ENCODE measurements around the gene JAK2.
"Not testable (repeated sequence)": the region's sequence is repeated elsewhere in the genome, so short reads cannot be mapped to it uniquely, and the experiment has no call there.

JAK2 gene

DNA sequence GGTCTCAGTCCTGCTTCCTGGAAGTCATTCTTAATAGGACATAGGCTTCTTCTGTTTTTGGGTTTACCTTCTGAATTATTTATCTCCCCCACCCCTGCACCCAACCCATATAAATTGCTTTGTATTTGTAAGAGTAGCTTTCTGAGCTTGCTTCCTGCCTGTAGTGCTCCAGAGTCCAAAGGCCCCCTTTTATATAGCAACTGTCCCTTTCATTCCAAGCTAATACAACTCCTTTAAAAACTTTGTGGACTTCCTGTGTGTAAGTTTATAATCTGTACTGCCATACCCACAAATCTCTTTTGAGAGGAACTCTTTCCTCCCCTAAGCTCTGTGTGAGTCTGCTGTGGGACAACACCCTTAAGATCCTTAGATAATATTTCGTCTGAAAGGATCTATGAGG is 7.8 kb downstream of the JAK2 start:
- Mint-ChIP-seq H3K4me1 (ENCODE audit: low read depth) (peaks cover 38% of the 10 kb centered on the region), H3K36me3 (peaks cover 25% of the 10 kb centered on the region), H3K9me3 (ENCODE audit: low read depth) (no peaks in the 10 kb centered on the region), H3K27ac (no peak overlapping the region), H3K4me3 (no peak overlapping the region), H3K27me3 (no peaks in the 10 kb centered on the region)

DNA sequence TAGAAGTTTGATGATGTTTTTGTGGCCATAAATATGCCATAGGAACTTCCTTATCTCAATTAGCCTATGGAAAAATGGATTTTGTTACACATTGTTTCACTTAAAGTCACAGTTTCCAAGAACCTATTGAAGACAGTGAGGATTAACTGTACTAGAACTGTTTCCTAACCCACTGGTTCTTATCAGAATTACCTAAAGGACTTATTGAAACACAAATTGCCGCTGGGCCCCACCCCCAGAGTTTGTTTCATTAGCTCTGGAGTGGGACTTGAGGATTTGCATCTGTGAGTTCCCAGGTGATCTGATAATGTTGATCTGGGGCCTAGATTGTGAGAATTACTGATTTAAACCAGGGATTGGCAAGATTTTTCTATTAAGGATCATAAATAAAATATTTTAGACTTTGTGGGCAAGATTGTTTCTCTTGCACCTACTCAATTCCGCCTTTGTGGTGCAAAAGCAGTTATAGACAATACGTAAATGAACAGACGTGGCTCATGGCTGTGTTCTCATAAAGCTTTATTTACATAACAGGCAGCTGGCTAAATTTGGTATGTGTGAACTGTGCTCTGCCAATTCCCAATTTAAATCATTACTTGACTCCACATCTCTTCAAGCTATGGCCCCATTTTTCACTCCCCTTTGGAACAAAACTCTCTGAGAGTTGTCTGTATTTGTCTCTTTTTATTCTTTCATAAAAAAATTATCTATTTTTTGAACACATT is 9.3 kb downstream of the JAK2 start:
- peaks cover 42% of the 10 kb centered on the region for H3K4me1 Mint-ChIP-seq (ENCODE audit: low read depth)
- H3K4me3 Mint-ChIP-seq: no peak overlapping the region
- H3K27ac Mint-ChIP-seq: no peak overlapping the region
- peaks cover 26% of the 10 kb centered on the region for H3K36me3 Mint-ChIP-seq
- H3K27me3 Mint-ChIP-seq: no peaks in the 10 kb centered on the region
- H3K9me3 Mint-ChIP-seq (ENCODE audit: low read depth): no peaks in the 10 kb centered on the region

DNA sequence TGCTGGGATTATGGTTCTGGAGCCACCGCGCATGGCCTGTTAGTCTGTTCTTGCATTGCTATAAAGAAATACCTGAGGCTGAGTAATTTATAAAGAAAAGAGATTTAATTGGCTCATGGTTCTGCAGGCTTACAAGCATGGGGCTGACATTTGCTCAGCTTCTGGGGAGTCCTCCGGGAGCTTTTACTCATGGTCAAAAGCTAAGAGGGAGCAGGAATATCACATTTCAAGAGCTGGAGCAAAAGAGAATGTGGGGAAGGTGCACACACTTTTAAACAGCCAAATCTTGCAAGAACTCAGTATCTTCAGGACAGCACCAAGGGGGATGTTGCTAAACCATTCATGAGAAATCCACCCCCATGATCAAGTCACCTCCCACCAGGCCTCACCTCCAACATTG is 12.1 kb downstream of the JAK2 start:
- H3K27me3 Mint-ChIP-seq: no peaks in the 10 kb centered on the region
- H3K9me3 Mint-ChIP-seq (ENCODE audit: low read depth): peaks cover 2% of the 10 kb centered on the region
- H3K4me3 Mint-ChIP-seq: no peak overlapping the region
- H3K4me1 Mint-ChIP-seq (ENCODE audit: low read depth): peaks cover 35% of the 10 kb centered on the region
- no peak overlapping the region for H3K27ac Mint-ChIP-seq
- peaks cover 36% of the 10 kb centered on the region for H3K36me3 Mint-ChIP-seq

DNA sequence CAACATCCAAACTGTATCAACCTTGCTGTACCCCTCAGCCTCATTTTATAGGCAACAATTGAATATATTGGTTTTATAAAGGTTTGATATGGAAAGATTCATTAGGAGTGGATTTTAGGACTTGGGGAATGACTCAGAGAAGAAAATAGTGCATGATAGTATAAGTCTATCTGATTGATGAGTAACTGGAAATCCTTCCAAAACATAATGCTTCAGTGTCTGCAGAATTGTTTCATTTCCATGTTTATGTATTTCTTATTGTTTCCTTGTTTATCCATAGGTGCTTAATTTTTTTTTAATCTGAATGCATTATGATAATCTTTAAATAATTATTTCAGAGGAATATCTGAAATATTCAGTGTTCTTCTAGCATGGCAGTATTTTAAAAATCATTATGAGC is 12.6 kb downstream of the JAK2 start:
- H3K27ac Mint-ChIP-seq: no peak overlapping the region
- no peaks in the 10 kb centered on the region for H3K27me3 Mint-ChIP-seq
- no peak overlapping the region for H3K4me3 Mint-ChIP-seq
- H3K9me3 Mint-ChIP-seq (ENCODE audit: low read depth): peaks cover 3% of the 10 kb centered on the region
- peaks cover 34% of the 10 kb centered on the region for H3K36me3 Mint-ChIP-seq
- peaks cover 32% of the 10 kb centered on the region for H3K4me1 Mint-ChIP-seq (ENCODE audit: low read depth)

DNA sequence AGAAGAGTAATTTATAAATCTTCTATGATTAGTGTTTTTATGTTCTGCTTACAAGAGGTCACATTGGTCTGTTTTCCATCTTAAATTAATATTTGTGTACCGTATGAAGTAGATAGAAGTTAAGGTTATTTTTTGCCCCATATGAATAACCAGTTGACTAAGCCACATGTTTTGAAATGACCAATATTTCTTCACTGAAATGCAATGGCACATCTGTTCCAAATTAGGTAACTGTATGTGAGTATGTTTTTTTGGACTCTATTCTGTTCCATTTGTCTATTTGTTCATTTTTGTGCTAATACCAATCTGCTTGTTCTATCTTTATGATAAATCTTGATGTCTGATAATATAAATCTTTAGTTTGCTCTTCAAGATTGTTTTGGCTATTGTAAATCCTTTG is 17.7 kb downstream of the JAK2 start:
- peaks cover 14% of the 10 kb centered on the region for H3K4me1 Mint-ChIP-seq (ENCODE audit: low read depth)
- peaks cover 19% of the 10 kb centered on the region for H3K9me3 Mint-ChIP-seq (ENCODE audit: low read depth)
- H3K4me3 Mint-ChIP-seq: no peak overlapping the region
- no peak overlapping the region for H3K27ac Mint-ChIP-seq
- peaks cover 47% of the 10 kb centered on the region for H3K36me3 Mint-ChIP-seq
- H3K27me3 Mint-ChIP-seq: no peaks in the 10 kb centered on the region

DNA sequence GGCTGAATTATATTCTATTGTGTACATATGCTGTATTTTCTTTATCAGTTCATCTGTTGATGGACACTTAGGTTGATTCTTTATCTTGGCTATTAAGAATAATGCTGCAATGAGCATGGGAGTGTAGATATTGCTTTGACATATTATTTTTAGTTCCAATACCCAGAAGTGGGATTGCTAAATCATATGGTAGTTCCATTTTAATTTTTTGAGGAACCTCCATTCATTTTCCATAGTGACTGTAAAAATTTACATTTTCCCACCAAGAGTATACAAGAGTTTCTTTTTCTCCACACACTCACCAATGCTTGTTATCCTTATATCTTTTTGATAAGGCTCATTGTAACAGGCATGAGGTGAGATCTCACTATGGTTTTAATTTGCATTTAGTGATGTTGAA is 19.4 kb downstream of the JAK2 start:
- peaks cover 18% of the 10 kb centered on the region for H3K4me1 Mint-ChIP-seq (ENCODE audit: low read depth)
- no peak overlapping the region for H3K4me3 Mint-ChIP-seq
- H3K27ac Mint-ChIP-seq: no peak overlapping the region
- H3K36me3 Mint-ChIP-seq: peaks cover 56% of the 10 kb centered on the region
- peaks cover 19% of the 10 kb centered on the region for H3K9me3 Mint-ChIP-seq (ENCODE audit: low read depth)
- no peaks in the 10 kb centered on the region for H3K27me3 Mint-ChIP-seq

DNA sequence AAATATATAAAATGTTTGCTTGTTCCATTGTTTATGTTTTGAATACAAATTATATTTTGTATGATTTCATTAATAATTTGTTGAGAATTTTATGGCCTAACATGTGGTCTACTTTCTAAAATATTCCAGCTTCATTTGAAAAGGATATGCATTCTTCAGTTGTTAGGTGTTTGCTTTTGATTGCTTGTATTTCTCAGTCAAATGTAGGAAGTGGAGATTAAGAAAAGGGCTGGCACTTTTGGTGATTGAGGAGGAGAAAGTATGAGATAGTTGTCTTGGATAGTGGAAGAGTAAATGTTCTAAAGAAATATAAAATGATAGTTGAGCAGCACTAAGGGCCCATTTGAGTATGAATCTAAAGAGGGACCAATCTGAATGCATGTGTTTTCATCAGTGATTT is 23.1 kb downstream of the JAK2 start:
- H3K4me3 Mint-ChIP-seq: no peak overlapping the region
- H3K36me3 Mint-ChIP-seq: peaks cover 41% of the 10 kb centered on the region
- peaks cover 11% of the 10 kb centered on the region for H3K9me3 Mint-ChIP-seq (ENCODE audit: low read depth)
- H3K4me1 Mint-ChIP-seq (ENCODE audit: low read depth): peaks cover 27% of the 10 kb centered on the region
- H3K27me3 Mint-ChIP-seq: no peaks in the 10 kb centered on the region
- no peak overlapping the region for H3K27ac Mint-ChIP-seq

DNA sequence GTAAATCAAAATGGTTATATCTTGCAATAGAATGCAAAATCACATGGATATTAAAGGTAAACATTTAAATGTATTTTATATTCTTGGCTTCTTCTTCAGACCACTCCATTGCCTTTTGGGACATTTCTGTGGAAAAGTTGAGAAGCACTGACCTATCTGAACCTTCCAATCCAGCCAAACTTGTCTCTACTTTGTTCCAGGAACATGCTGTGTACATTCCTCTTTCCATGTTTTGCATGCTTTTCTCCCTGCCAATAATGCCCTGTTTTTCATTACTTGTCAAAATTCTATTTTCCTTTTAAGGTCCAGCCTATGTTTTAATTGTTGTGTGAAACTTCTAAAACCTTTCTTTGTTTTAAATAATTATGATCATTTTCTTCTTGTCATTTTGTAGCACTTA is 28.3 kb downstream of the JAK2 start:
- Mint-ChIP-seq H3K27me3 (no peaks in the 10 kb centered on the region), H3K9me3 (ENCODE audit: low read depth) (peaks cover 11% of the 10 kb centered on the region), H3K27ac (no peak overlapping the region), H3K4me1 (ENCODE audit: low read depth) (peaks cover 24% of the 10 kb centered on the region), H3K36me3 (peaks cover 45% of the 10 kb centered on the region), H3K4me3 (no peak overlapping the region)

DNA sequence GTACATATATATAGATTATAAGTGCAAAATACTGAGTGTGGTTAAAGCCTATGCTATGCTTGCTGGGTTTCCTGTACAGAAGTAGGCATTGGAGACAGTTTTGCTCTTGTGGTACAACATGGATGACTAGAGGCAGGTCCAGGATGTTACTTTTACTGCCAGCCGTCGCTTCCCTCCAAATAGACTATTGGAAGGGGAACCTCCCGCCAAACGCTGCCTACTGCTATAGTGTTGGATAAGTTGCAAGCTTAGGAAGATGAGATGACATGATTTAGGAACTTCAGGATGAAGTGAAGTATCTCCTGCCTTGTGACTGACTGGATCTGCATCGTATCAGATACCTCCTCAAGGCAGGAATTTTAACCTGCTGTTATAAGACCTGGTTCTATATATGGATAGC is 30.9 kb downstream of the JAK2 start:
- Mint-ChIP-seq H3K36me3 (peaks cover 44% of the 10 kb centered on the region), H3K4me1 (ENCODE audit: low read depth) (peaks cover 18% of the 10 kb centered on the region), H3K27me3 (no peaks in the 10 kb centered on the region), H3K27ac (no peak overlapping the region), H3K4me3 (no peak overlapping the region), H3K9me3 (ENCODE audit: low read depth) (peaks cover 22% of the 10 kb centered on the region)

DNA sequence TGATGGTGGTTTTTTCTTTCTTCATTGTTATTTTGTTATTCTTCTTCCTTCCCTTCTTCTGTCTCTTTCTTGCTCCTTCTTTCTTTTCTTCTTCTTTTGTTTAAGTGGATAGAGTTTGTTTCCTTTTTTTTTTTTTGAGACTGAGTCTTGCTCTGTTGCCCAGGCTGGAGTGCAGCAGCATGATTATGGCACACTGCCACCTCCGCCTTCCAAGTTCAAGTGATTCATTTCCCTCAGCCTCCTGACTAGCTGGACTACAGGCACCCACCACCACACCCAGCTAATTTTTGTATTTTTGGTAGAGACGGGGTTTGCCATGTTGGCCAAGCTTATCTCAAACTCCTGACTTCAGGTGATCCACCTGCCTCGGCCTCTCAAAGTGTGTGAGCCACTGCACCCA is 40.3 kb downstream of the JAK2 start:
- Mint-ChIP-seq H3K9me3 (ENCODE audit: low read depth) (no peaks in the 10 kb centered on the region), H3K27ac (no peak overlapping the region), H3K4me1 (ENCODE audit: low read depth) (peaks cover 18% of the 10 kb centered on the region), H3K27me3 (no peaks in the 10 kb centered on the region), H3K4me3 (no peak overlapping the region), H3K36me3 (peaks cover 54% of the 10 kb centered on the region)

DNA sequence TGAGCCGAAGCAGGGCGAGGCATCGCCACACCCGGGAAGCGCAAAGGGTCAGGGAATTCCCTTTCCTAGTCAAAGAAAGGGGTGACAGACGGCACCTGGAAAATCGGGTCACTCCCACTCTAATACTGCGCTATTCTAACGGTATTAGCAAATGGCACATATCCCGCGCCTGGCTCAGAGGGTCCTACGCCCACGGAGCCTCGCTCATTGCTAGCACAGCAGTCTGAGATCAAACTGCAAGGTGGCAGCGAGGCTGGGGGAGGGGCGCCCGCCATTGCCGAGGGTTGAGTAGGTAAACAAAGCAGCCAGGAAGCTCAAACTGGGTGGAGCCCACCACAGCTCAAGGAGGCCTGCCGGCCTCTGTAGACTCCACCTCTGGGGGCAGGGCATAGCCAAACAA is 46.9 kb downstream of the JAK2 start:
- not testable (repeated sequence) for H3K27ac Mint-ChIP-seq; H3K4me3 Mint-ChIP-seq; H3K9me3 Mint-ChIP-seq (ENCODE audit: low read depth); H3K4me1 Mint-ChIP-seq (ENCODE audit: low read depth); H3K27me3 Mint-ChIP-seq
- H3K36me3 Mint-ChIP-seq: peaks cover 47% of the 10 kb centered on the region

DNA sequence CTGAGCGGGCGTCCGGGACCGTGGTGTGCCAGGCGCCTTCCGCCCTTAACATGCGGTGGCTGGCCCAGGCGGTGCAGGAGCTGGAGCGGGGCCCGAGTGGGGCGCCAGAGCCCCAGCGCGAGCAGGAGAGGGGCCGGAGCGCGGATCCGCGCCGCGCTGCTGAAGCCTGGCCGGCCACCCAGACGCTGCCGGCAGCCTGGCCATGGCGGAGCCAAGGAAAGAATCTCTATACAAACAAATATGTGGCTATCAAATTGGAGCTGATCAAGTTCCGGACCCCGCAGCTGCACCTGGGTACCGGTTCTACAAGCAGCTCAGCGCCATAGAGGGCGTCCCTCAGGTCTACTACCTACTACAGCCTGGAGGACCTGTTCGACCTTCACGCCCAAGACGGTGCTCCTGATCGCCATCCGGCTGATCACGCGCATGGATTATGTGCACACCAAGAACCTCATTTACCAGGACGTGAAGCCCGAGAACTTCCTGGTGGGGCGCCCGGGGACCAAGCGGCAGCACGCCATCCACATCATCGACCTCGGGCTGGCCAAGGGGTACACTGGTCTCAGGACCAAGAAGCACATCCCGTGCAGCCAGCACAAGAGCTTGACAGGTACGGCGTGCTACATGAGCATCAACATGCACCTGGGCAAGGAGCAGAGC is 55.8 kb downstream of the JAK2 start:
- H3K27ac Mint-ChIP-seq: no peak overlapping the region
- no peaks in the 10 kb centered on the region for H3K27me3 Mint-ChIP-seq
- peaks cover 31% of the 10 kb centered on the region for H3K36me3 Mint-ChIP-seq
- no peaks in the 10 kb centered on the region for H3K9me3 Mint-ChIP-seq (ENCODE audit: low read depth)
- no peak overlapping the region for H3K4me3 Mint-ChIP-seq
- peaks cover 2% of the 10 kb centered on the region for H3K4me1 Mint-ChIP-seq (ENCODE audit: low read depth)

DNA sequence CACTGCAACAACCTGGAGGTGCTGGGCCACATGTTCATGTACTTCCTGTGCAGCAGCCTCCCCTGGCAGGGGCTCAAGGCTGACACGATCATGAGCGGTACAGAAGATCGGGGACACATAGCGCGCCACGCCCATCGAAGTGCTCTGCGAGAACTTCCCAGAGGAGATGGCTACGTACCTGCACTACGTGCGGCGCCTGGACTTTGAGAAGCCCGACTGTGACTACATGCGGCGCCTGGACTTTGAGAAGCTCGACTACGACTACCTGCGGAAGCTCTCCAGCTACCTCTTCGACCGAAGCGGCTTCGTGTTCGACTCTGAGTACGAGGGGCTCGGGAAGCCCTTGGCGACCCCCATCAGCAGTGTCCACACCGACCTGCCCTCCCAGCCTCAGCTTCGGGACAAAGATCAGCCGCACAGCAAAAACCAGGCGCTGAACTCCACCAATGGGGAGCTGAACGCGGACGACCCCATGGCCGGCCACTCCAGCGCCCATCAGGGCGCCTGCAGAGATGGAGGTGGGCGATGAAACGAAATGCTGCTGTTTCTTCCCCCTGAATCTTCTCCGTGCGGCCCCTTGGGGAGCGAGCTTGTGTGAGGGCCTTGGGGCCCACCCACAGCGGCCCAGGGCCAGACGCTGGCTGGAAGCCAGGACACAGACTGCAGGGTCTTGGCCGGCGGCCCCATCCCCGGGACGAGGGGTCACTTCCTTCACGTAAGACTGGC is 56.5 kb downstream of the JAK2 start:
- Mint-ChIP-seq H3K27ac (no peak overlapping the region), H3K36me3 (peaks cover 34% of the 10 kb centered on the region), H3K9me3 (ENCODE audit: low read depth) (no peaks in the 10 kb centered on the region), H3K27me3 (no peaks in the 10 kb centered on the region), H3K4me1 (ENCODE audit: low read depth) (peaks cover 6% of the 10 kb centered on the region), H3K4me3 (no peak overlapping the region)

DNA sequence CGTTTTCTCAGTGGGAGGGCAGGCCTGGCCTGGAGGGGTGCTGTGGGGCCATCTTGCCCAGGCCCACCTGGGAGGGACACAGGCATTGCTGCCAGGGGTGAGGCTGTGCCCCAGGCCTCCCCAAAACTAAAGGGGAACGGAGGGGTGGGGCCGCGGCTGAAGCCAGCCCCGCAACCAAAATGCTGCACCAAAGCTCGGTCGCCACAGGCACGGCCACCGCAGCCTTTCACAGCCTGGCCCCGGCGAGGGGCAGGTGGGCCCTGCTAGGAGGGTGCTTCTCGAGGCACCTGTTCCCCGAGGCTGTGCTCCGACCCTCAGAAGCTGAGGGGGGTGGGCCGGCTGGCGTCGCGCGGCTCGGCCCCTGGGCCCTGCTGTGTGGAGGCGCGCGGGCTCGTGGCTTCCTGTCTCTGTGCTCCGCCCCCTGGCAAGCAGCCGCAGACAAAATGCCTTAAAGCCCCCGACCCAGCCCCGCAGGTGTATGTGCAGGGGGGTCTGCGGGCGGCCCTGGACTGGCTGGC is 57.6 kb downstream of the JAK2 start:
- no peak overlapping the region for H3K4me3 Mint-ChIP-seq

DNA sequence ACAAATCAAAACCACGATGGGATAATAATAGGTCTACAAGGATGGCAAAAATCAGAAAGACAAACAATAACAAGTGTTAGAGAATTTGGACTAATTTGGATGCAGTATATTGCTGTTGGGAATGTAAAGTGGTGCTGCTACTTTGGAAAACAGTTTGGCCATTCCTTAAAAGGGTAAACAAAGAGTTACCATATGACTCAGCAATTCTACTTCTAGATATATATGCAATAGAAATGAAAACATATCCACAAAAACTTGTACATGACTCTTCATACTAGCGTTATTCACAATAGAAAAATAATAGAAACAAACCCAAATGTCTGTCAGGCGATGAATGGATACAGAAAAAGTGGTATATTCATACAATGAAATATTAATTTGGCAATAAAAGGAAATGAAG is 58.3 kb downstream of the JAK2 start:
- H3K4me3 Mint-ChIP-seq: no peak overlapping the region

More for the DNA sequence above, 57.6 kb downstream of the JAK2 start:
- H3K9me3 Mint-ChIP-seq (ENCODE audit: low read depth): no peaks in the 10 kb centered on the region
- peaks cover 31% of the 10 kb centered on the region for H3K36me3 Mint-ChIP-seq
- no peaks in the 10 kb centered on the region for H3K27me3 Mint-ChIP-seq
- peaks cover 6% of the 10 kb centered on the region for H3K4me1 Mint-ChIP-seq (ENCODE audit: low read depth)
- no peak overlapping the region for H3K27ac Mint-ChIP-seq

More for the DNA sequence above, 58.3 kb downstream of the JAK2 start:
- H3K36me3 Mint-ChIP-seq: peaks cover 33% of the 10 kb centered on the region
- H3K9me3 Mint-ChIP-seq (ENCODE audit: low read depth): no peaks in the 10 kb centered on the region
- H3K27ac Mint-ChIP-seq: peak overlapping the region; percentile 24
- H3K27me3 Mint-ChIP-seq: no peaks in the 10 kb centered on the region
- H3K4me1 Mint-ChIP-seq (ENCODE audit: low read depth): peaks cover 6% of the 10 kb centered on the region

Measured in activated naive CD8-positive, alpha-beta T cell (primary cell).